ENCODE results near the gene CALM1. TPM values are rescaled to one million over a fixed set of nuclear protein-coding genes. Genes with fewer than 3 reads are reported as not detected.

Gene CALM1
- total RNA-seq, 1 donor from 2014 or later = 549 TPM

DNA sequence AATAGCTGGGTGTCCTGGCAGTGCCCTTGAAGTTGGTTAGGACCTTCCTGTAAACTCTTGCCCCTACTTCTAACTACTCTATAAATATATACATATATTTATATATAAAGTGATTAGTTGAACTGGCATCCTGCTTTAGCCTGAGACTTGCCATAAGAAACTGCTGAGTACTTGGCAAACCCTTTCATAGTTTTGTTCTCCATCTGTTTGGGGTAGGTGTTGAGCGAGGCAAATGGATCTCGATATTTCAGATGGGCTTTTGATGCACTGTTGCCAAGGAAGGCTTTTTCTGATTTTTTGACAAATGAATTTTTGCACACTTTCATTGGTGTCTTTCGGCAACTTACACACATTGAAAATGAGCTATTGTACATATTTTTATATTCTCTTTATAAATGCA lies 10.4 kb downstream of the CALM1 start:
- no peak for DNase-seq (ENCODE audit: low spot score)

DNA sequence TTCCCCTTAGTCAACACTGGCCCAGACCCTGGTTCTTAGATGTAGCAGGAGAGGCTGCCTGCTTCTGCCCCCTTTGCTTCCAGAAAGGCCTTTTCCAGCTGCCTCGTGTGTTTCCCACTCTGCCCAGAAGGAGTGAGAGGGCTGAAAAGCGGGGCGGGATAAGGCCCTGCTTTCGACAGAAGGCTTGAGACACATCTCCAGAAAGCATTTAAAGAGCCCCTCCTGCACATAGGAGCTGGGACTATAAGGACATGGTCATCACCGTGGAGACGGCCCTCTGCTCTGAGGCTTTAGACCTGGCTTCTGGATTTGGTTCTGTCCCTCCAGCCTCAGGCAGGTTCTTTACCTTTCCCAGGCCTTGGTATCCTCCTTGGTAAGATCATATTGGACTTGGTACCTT lies 11.9 kb downstream of the CALM1 start:
- DNase-seq (ENCODE audit: low spot score) = no peak

DNA sequence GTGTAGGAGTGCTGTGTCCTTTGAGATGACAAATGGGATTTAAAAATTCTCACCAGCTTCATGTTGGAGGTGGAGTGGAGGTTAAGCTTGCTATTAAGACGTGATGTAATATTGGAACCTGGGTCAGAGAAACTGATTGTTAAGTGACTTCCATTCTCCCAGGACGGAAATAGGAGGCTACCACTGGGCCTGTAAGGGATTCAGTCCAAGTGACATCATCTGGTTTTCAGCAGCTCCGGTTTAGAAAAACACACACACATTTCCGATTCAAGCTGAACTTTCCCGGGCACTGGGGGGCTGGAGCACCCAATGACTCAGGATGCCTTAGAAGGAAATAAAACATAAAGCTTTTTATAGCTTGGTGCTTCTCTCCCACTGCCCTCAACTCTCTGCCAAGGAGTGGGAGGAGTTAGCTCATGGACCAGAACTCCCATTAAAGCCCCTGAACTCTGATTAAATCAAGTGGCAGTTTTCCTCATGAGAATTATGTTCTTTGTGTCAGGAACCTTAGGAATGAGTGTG lies 12.4 kb downstream of the CALM1 start:
- no peak for DNase-seq (ENCODE audit: low spot score)

DNA sequence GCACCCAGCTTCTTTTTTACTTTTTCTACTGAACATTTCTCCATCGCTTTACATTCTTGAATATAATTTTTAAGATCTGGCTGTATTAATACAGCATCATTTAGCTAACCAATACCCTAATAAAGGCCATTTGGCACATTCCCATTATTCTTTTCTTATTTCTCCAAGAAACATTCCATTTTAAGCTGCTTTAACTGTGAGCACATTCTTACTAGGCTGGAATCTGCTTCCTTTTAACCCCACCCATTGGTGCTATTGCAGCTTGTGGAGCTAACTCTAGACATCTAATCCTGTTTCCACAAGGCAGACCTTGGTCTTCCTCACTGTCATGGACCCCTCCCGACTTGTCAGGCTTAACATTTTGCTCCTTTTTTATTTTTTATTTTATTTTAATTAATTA lies 15.2 kb downstream of the CALM1 start:
- no peak for DNase-seq (ENCODE audit: low spot score)

DNA sequence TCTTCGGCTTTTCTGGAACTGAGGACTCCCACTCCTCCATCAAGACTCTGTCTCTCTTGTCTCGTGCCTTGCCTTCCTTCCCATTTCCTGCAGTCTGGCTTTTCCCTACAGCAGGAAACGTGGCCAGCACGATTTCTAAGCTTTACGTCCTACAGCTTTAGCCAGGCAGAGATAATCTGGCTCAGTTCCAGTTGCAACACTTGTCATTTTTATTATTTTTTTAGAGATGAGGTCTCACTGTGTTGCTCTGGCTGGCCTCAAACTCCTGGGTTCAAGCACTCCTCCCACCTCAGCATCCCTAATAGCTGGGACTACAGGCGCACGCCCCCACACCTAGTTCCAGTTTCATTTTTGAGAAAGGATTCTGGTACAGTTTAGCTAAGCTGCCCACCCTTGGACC lies 19.9 kb downstream of the CALM1 start:
- DNase-seq (ENCODE audit: low spot score) = peak; percentile 12

DNA sequence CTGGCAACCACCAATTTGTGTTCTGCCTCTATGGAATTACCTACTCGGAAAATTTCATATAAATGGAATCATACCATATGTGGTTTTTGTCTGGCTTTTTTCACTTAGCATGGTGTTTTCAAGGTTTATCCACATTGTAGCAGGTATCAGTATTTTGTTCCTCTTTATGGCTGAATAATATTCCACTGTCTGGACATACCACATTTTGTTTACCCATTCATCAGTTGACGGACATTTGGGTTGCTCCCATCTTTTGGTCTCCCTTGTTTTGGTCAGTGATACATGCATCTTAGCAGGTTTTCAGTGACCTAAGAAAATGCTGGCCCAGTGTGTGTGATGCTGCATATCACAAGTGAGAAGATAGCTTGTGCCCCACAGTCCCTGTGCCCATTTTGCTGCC lies 21.2 kb downstream of the CALM1 start:
- DNase-seq (ENCODE audit: low spot score) = no peak

DNA sequence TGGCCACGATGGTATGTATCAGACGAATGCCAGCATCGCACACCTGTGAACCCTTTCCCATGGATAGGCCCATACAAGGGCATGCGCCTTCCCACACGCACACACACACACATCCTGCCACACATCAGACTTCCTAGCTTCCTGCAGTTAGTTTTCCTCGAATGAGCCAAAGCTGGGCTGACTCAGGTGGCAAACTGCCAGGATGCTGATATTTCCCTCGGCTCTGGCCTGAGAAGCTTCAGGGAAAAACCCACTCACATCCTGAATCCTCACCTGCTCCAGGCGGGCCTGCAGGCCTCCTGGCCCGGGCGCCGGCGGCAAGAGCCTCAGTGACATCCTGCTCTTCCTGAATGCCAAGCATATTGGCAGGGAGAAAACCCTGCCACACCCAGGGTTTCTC lies 22.4 kb downstream of the CALM1 start:
- peak; percentile 91 for DNase-seq (ENCODE audit: low spot score)

DNA sequence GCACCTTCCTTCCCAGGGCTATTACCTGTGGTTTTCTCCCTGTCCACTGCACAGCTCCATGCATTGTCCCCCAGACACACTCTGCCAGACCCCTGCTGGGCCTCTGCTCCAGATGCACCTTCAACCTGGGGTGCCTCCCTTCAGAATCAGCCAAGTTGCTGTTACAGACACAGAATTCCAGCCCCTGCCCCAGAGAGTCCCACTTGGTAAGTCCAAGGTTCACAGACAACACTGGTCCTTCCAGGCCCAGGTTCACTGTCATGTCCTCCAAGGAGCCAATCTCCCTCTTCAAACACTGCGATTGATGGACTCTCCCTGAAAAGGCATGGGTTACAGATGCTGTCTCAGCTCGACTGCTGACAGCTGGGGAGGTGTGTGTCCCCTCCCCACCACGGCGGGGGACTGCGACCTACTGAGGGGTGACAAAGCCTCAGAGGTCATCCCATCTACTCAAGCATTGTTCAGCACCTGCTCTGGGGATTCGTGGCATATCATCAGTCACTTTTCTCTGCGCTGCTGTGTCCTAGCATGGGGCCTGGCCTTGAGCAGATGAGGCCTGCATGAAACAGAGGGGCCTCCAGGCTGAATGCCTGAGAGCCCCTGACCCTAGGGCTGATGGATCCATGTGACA lies 24.3 kb downstream of the CALM1 start:
- DNase-seq (ENCODE audit: low spot score) = peak; percentile 72

DNA sequence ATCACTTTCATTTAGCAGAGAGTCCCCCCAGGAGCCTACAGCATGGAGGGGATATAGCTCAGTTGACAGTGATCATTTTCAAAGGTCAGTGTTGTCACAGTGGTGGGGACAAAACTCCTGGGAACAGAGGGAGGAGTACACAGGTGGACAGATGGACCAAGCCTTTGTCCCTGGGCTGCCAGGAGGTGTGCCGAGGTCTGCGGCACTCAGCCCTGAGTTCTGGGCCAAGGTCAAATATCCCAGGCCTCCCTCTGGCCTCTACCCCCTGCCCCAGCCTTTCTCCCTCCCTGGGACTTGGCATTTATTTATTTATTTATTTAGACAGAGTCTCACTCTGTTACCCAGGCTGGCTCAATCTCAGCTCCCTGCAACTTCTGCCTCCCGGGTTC lies 24.8 kb downstream of the CALM1 start:
- DNase-seq (ENCODE audit: low spot score) = peak; percentile 12

DNA sequence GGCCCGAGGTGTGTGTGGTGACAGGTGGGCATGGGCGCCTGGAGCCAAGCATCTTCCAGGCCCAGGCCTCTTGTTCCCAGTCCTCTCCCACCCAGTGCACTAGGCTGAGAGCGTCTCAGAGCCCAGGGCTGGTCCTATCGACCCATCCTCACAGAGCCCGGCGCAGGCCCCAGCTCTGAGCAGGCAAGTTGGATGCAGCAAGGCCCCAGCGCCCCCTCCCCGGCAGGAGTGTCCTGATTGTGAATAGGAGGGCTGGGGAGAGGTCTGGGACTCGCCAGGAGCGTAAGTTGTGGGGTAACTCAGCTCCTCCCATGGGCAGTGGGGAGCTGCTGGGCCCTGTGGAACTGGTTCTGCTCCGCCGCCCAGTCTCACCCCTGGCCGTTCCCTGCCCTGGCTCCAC lies 26.3 kb downstream of the CALM1 start:
- peak; percentile 88 for DNase-seq (ENCODE audit: low spot score)

DNA sequence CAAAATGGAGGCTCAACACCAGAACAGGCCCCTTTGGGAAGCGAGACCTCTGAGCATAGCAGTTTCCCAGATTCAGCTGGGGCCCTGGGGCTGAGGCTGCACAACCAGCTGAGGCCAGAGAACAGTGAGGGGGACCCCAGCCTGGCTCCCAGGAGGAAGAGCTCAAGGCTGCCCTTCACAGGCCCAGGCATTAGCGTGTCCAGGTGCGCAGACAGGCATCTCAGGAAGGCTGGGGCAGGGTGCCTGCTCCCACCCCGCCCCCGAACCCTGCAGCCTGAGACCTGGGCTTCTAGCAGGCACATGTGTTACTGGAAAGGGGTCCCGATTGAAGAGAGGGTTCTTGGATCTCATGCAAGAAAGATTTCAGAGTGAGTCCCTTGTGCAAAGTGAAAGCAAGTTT lies 27.2 kb downstream of the CALM1 start:
- peak; percentile 53 for DNase-seq (ENCODE audit: low spot score)

DNA sequence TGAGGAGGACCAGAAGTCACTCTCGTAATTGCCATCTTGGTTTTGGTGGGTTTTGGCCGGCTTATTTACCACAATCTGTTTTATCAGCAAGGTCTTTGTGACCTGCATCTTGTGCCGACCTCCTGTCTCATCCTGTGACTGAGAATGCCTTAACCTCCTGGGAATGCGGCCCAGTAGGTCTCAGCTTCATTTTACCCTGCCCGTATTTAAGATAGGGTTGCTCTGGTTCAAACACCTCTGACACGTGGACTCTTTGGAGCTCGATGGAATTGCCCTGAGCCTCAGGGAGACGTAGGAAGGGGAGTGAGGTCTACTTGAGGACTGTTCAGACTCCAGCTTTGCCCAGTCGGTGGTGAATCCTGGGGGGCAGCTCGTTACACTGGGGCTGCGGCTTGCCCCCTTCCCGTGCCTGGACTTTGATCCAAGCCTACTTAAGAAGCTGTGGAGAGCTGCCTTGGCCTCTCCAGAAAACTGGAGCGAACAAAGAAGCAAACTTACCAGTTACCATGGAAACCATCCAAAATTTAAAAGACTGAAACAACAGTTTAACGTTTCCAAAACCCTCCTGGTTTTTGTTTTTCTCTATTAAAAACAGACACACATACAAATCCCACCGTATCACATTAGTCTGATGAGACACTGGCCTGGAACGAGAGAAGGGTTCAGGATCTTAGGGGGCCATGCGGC lies 28.0 kb downstream of the CALM1 start:
- DNase-seq (ENCODE audit: low spot score) = peak; percentile 83

DNA sequence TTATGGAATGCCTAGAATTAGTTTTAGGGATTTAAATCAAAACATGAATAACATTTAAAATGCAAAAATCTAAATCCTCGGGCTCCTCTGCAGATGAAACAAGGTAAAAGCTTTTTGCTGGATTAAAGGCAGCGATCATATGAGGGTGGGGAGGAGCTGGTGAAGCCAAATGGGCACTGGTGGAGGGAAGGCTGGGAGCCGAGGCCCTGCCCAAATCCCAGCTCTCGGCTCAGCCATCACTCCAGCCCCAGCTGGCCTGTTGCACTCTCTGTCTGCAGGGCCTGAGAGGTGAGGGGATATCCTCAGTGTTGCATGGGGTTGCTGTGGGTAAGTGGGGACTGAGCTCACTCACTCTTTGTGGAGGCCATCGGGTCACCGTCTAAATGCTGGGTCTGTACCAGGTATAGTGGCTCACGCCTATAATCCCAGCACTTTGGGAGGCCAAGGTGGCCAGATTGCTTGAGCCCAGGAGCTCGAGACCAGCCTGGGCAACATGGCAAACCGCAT lies 28.6 kb downstream of the CALM1 start:
- DNase-seq (ENCODE audit: low spot score) = peak; percentile 22

DNA sequence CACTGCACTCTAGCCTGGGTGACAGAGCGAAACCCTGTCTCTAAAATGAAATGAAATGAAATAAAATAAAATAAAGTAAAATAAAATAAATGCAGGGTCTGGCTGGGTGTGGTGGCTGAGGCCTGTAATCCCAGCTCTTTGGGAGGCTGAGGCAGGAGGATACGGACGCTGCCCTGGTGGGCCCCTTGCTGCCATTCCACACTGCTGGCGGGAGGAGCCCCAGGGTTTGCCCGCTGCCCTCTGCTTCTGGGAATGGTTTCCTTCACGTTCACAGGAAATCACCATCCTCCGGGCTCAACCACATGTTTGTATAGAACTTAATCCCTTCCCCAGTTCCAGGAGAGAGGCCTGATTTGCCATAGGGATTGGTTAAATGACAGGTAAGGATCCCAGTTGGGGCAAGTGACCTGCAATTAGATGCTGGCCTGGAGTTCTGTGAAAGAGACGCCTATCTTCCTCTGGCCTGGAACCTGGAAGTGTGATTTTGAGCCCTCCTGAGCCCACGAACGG lies 29.3 kb downstream of the CALM1 start:
- peak; percentile 65 for DNase-seq (ENCODE audit: low spot score)

DNA sequence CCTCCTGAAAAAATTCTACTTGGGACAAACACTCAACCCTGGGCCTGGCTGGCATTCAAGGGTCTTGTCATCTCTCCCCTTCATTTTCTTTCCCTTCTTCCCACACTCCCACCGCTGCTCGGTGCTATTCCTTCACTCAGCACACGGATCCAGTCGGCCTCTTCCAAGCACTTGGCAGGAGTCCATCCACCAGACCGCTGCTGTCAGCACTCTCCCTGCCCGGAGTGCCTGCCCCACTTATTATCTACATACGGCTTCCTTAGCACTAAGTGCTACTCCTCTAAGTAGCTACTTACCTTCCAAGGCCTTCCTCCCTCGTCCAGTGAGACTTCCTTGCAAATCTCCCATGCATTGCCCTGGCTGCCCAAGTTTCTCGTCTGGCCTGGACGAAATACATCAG lies 29.8 kb downstream of the CALM1 start:
- peak; percentile 88 for DNase-seq (ENCODE audit: low spot score)

DNA sequence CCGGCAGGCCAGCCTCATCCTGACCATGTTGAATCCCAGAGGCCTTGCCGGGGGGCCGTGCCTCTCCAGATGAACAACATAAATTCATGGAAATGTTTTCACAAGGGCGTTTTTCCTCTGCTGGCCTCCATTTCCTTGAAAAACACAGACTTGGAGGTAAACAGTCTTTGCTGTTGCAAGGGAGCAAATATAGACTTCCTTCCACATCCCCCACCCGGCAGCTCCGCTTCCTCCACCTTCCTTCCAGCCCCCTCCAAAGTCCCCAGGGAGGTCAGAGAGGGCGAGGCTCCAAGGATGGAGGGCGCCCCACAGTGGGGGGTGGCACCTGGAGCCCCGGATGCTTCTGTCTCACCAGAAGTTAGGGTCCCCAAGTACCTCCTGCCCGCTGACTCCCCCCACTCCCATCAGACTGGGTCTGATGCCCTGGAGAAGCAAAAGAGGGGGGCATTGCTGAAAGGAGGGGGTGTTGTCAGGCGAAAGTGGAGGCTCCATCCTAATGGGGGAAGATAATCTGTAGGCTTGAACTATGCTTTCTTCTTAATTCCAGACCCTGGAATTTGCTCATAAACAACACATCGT lies 31.1 kb downstream of the CALM1 start:
- DNase-seq (ENCODE audit: low spot score) = no peak

DNA sequence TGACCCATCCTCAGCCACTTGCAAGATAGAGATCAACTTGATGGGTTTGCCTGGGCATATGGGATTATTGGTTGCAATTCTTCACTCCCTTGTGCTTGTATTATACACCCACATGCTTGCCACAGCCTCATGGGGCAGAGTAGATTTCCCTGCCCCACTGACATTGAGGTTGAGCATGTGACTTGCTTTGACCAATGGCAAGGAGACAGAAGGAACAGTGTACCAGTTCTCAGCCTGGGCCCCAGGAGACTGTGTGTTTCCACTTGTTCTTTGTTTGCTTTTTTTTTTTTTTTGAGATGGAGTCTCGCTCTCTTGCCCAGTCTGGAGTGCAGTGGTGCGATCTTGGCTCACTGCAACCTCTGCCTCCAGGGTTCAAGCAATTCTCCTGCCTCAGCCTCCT lies 31.8 kb downstream of the CALM1 start:
- no peak for DNase-seq (ENCODE audit: low spot score)

DNA sequence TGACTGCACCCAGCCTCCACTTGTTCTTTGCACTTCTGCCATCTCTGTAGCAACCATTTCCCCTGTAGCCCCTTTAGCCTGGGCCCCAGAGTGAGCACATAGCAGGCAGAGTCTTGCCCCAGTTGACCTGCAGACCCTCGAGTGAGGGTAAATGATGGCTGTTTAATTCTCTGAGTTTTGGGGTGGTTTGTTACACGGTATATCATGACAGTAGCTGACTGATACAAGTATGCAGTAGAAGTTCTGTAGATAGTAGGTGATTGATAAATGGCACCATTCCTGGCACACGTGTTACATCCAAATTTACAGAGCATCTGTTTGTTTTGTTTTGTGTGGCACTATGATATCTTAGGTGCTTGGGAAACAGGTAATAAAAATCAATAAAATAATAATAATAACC lies 32.4 kb downstream of the CALM1 start:
- no peak for DNase-seq (ENCODE audit: low spot score)

DNA sequence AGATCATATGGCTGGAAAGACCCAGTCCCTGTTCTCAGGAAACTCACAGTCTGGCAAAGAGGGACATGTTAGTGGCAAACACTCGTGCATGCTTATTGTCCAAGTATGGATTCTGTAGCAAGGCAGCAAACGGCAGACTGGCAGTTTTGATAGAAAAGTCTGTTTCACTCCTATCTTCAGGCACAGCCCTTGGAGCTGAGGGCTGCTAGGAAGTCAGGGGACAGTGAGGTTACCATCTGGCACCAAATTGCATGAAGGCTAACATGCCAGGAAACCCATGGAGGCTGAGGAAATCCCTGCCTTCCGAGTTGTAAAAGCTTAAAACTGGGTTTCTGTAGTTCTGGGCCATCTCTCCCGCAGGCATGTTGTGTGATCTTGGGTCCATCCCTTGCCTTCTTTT lies 32.9 kb downstream of the CALM1 start:
- DNase-seq (ENCODE audit: low spot score) = no peak

DNA sequence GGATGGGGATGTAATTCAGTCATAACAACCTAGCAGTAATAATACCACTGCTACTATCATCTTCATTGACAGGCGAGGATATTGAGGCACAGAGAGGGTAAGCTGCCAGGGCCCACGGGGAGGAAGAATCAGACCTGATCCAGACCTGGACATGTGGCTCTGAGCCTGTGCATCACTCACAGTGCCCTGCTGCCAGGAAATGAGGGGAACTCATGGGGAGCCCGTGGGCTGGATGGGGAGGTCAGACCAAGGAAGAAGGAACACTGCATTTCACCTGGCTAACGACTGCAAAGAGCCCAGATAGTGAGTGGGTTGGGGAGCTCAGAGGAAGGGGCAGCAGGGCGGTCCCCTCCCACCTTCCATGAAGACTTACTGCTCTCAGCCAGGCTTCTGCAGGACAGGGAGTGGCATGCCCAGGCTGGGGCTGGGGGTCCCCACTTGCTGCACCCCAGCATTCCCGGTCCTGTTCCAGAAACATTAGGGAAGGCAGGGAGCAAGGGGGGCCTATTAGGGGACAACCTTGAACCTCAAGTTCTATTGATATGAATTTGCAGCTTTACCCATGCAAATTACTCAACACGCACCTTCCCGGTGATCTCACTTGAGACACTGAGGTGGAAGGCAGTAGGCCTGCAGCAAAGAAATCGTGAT lies 37.7 kb downstream of the CALM1 start:
- DNase-seq (ENCODE audit: low spot score) = no peak

DNA sequence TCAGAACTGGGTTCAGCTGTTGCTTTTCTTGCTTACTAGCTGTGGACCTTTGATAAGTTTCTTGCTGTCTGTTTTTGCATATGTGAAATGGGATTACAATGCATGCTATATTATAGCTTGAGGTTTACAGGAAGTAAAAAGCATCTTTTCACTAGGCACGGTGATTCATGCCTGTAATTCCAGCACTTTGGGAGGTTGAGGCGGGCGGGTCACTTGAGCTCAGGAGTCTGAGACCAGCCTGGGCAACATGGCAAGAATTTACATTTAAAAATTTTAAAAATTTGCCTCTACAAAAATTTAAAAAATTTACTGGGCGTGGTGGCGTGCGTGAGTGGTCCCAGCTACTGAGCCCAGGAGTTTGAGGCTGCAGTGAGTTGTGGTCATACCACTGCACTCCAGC lies 42.0 kb downstream of the CALM1 start:
- no peak for DNase-seq (ENCODE audit: low spot score)

DNA sequence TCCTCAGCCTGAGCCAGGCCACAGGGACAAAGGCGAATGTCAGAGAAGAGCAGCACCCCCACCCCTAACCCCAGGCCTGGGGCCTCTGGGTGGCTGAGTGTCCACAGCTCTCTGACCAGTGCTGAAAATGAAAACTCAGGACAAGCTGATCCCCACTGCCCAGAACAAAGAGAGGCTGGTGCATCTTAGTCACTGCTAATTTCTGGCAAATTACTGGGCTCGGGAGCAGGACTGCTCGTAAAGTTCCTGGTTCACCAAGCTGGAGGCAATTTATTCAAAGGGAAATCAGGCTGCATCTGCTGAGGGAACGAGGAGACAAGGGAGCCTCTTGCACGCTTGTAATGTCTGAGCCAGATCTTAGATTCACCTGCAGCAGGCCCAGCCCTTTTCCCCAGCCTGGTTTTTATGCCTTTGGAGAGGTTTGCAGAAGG lies 43.2 kb downstream of the CALM1 start:
- DNase-seq (ENCODE audit: low spot score) = no peak

Measured in mesenteric fat pad (tissue), 1 donor.